GM19193 (cell line): Measurements from ENCODE around the gene ZNF697.

Source experiments
- POLR2A ChIP-seq: IDR thresholded peaks from 4 replicates; pipeline ENCODE4 v1.6.1; 2011; ENCODE audit not compliant: insufficient read depth, insufficient read length; ENCODE audit errors: extremely low read depth

The ZNF697 gene

GRCh38 chr1:119647734-119648619 lies at the start of gene ZNF697:
Gene ZNF697 (minus strand): TSS chr1:119648266. CDS start chr1:119626100, 22,166 bp downstream.
- peak; percentile 44 for TF ChIP-seq POLR2A

GRCh38 chr1:119697598-119697997 lies 49.5 kb upstream of the ZNF697 start:
- no peak for TF ChIP-seq POLR2A

GRCh38 chr1:119689511-119689910 lies 41.4 kb upstream of the ZNF697 start:
- TF ChIP-seq POLR2A = no peak

GRCh38 chr1:119688810-119689209 lies 40.7 kb upstream of the ZNF697 start:
- no peak for TF ChIP-seq POLR2A

GRCh38 chr1:119687434-119688079 lies 39.5 kb upstream of the ZNF697 start:
- TF ChIP-seq POLR2A = no peak

GRCh38 chr1:119686661-119687060 lies 38.6 kb upstream of the ZNF697 start:
- no peak for TF ChIP-seq POLR2A

GRCh38 chr1:119683893-119684292 lies 35.8 kb upstream of the ZNF697 start:
- TF ChIP-seq POLR2A = no peak

GRCh38 chr1:119682141-119682540 lies 34.1 kb upstream of the ZNF697 start:
- TF ChIP-seq POLR2A = no peak

GRCh38 chr1:119681560-119681959 lies 33.5 kb upstream of the ZNF697 start:
- no peak for TF ChIP-seq POLR2A

- no peak for TF ChIP-seq POLR2A
These were observed 32.7 kb upstream of the ZNF697 start for GRCh38 chr1:119680723-119681122.

GRCh38 chr1:119680193-119680592 lies 32.1 kb upstream of the ZNF697 start:
- no peak for TF ChIP-seq POLR2A

- no peak for TF ChIP-seq POLR2A
These were observed 31.2 kb upstream of the ZNF697 start for GRCh38 chr1:119679223-119679622.

- no peak for TF ChIP-seq POLR2A
These were observed 28.6 kb upstream of the ZNF697 start for GRCh38 chr1:119676571-119677206.

- TF ChIP-seq POLR2A = no peak
These were observed 27.6 kb upstream of the ZNF697 start for GRCh38 chr1:119675349-119676345.
